ENCODE results near the gene RBFOX2.

DNA sequence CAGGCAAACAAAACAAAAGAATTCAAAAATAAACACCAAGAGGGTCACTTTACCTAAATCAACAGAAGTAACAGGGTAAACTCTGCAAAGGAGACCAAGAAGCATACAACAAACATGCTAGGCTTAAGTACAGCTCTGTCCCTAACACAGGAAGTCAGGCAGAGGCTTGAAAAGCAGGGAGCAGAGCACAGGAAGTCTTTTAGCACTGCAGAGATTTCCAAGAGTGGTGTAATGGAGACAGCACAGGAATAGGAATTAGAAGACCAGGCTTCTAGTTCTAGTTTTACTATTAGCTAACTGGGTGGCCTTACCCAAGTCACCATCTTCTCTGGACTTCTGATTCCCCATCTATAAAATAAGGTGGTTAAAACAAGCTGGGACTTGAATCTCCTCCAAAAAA lies 1.9 kb downstream of the RBFOX2 start:
- TF ChIP-seq, protein P1, sequence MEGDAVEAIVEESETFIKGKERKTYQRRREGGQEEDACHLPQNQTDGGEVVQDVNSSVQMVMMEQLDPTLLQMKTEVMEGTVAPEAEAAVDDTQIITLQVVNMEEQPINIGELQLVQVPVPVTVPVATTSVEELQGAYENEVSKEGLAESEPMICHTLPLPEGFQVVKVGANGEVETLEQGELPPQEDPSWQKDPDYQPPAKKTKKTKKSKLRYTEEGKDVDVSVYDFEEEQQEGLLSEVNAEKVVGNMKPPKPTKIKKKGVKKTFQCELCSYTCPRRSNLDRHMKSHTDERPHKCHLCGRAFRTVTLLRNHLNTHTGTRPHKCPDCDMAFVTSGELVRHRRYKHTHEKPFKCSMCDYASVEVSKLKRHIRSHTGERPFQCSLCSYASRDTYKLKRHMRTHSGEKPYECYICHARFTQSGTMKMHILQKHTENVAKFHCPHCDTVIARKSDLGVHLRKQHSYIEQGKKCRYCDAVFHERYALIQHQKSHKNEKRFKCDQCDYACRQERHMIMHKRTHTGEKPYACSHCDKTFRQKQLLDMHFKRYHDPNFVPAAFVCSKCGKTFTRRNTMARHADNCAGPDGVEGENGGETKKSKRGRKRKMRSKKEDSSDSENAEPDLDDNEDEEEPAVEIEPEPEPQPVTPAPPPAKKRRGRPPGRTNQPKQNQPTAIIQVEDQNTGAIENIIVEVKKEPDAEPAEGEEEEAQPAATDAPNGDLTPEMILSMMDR (IDR thresholded peaks at IDR 0.05; ENCODE audit: low read depth, low read length) = no peak
- no peak for TF ChIP-seq EZH2phosphoT487 (IDR thresholded peaks at IDR 0.05; ENCODE audit: low read depth)

Data from OCI-LY3 (cell line).